Posterior cingulate gyrus (tissue), 11 donors: ENCODE data around the gene KCNB1.
"Not testable (repeated sequence)": the region's sequence is repeated elsewhere in the genome, so short reads cannot be mapped to it uniquely, and the experiment has no call there.

Experiments used
- DNase-seq, 10 donors: peaks; one replicate each; pipeline versions ENCODE4 v3.0.0 to v3.0.0-alpha.2; 2020 to 2021; ENCODE audit warnings: mixed read lengths in 3 of 10
- intact Hi-C: fragments of 100-400 bp; cut with DNase I; formaldehyde crosslinking; loops from one replicate; pipeline ENCODE4 v1.15.1; 2023

Gene KCNB1

DNA sequence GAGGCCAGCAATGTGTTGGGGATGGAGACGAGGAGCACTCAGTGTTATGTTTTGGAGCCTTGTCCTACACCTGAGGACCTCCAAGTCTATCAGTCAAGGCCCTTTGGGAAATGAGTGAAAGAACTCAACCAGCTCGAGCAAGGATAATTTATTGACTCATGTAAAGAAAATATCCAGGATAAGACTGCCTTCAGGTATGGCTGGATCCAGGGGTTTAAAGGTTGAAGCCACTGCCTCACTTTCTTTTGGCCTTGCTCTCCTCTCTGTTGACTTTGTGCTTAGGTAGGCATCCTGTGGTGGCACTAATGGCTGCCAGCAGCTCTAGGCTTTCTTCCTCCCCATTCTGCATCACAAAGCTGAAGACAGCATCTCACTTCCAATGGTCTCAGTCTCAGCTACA lies 138.3 kb downstream of the KCNB1 start:
- DNase-seq = no peak
- intact Hi-C loops = loop anchor here (10.0 kb wide), 1 partner anchor 81 kb away; no protein-coding TSS in a partner anchor

DNA sequence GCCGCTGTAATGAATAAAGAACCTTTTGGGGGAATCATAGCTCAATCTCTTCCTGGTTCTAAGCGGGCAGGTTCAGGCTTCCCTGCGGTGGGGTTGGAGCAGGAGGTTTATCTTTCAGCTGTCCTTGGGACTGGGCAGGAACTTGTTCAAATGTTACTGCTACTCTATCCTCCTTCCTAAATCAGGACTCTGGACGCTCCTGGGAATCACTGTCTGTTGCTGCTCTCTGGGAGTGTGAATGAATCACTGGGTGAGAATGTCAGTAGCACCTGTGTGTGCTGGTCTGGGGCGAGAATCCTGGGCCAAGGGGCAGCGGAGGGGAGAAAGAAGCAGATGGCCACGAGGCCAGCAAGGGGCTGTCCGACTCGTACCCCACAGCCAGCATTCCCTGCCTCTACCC lies 139.2 kb downstream of the KCNB1 start:
- intact Hi-C loops = loop anchor here (10.0 kb wide), 1 partner anchor 82 kb away; no protein-coding TSS in a partner anchor
- DNase-seq = no peak

DNA sequence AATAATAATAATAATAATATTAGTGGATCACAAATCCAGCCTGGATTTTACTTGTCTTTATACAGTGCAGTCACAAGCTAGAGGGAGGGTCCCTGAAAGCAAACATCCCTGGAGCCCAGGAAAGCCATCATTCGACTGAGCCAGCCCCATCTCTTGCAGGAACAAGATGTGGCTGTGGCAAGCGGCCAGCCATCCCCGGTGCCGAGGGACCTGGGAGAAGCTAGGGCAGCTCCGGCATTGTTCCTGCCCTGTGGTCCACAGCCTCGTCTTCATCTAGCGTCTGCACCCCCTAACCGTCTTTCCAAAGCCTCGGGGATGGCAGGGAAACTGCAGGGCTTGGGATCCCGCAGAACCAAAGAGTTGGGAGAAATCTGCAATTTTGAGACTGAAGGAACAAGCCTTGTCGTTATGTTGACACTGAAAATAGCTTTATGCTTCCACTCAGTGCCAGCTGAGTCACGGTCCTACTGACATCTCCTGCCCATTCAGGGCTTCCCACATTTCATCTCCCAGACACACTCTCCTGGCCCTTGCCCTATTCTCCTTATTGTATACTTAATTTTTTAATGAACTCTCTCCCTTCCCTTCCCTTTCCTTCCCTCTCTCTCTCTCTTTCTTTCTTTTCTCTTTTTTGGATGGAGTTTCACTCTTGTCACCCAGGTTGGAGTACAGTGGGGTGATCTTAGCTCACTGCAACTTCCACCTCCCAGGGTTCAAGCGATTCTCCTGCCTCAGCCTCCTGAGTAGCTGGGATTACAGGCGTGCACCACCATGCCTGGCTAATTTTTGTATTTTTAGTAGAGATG lies 142.1 kb downstream of the KCNB1 start:
- intact Hi-C loops = loop anchor here (10.0 kb wide), 1 partner anchor 84 kb away; no protein-coding TSS in a partner anchor
- peak in 7 of 10 donors; percentile 57 to 94 (median 67) for DNase-seq

DNA sequence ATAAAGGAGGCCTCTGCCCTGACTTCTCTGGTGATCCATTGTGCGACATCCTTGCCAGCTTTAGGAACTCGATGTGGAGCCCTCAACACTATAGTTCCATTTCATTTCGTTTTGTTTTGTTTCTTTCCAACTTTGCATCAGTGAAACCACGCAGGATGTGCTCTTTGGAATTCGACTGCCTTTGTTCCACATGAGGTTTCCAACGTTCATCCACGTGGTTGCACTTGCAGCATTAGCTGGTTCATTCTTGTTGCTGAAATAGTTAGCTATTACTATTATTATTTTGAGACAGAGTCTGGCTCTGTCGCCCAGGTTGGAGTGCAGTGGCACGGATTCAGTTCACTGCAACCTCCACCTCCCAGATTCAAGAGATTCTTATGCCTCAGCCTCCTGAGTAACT lies 143.3 kb downstream of the KCNB1 start:
- DNase-seq = peak in 1 of 10 donors; percentile 0
- intact Hi-C loops = no loop called here

DNA sequence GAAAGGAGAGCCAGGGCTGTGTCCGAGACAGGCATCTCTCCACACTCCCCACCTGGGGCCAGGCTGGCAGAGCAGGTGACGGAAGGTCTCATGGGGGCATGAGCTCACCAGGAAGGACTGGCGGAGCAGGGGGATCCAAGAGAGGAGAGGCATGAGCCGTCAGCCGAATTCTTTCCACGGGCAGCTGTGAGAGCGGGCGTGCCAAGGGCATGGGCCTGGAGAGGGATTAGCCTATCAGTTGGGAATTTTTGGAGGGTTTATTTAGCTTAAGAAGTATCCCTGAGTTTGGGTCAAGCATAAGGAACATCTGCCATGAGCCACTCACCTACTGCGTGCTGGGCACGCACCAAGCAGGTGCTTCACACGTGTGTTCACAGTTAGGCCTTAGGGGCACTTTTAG lies 144.4 kb downstream of the KCNB1 start:
- intact Hi-C loops = no loop called here
- no peak for DNase-seq

DNA sequence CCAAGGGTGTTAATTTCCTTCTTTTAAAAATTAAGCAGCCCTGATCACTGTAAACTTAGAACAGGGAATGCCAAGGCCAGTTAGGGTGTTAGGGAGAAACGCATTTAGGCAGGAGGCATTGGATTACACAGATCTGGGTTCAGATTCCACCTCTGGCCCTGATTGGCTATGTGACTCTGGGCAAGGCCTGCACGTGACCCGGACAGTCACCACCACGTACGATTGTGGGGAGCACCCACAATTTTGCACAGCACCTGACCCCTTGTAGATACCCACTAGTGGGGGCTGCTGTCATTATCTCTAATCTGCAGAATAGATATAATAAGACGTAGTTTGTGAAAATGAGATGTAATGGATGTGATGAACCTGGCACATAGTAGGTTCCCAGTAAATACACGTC lies 145.1 kb downstream of the KCNB1 start:
- DNase-seq = no peak
- intact Hi-C loops = no loop called here

DNA sequence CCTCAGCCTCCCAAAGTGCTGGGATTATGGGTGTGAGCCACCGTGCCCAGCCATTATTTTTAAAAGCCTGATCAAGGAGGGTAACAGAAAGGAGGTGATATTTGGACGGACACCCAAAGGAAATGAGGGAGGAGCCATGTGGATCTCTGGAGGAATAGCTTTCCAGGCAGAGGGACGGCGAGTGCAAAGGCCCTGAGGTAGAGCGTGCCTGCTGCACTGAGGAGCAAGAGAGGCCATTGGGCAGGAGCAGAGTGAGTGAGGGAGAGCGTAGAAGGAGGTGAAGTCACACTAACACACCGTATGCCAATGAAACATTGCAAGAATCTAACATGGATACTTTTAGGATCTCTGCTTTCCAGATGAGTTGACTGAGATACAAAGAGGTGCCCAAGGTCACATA lies 145.7 kb downstream of the KCNB1 start:
- DNase-seq = no peak
- intact Hi-C loops = no loop called here

DNA sequence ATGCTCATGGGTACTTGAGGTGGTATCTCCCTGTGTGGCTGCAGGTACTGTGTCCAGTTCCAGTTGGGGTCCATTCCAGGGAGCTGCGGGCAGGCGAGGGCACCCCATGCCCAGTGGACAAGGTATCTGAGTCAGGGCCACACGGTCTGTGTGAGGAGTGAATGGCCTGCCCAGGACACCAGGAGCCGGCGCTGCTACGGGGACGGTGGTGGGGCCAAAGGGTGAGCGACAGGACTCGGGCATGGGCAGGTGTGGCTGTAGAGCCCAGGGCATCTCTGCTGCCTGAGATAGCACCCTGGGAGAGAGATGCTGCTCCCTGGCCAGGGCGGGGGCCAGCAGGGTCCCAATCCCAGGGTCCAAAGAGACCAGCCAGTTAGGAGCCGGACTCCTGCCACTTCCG lies 147.0 kb downstream of the KCNB1 start:
- peak in 1 of 10 donors; percentile 31 for DNase-seq
- intact Hi-C loops = no loop called here

DNA sequence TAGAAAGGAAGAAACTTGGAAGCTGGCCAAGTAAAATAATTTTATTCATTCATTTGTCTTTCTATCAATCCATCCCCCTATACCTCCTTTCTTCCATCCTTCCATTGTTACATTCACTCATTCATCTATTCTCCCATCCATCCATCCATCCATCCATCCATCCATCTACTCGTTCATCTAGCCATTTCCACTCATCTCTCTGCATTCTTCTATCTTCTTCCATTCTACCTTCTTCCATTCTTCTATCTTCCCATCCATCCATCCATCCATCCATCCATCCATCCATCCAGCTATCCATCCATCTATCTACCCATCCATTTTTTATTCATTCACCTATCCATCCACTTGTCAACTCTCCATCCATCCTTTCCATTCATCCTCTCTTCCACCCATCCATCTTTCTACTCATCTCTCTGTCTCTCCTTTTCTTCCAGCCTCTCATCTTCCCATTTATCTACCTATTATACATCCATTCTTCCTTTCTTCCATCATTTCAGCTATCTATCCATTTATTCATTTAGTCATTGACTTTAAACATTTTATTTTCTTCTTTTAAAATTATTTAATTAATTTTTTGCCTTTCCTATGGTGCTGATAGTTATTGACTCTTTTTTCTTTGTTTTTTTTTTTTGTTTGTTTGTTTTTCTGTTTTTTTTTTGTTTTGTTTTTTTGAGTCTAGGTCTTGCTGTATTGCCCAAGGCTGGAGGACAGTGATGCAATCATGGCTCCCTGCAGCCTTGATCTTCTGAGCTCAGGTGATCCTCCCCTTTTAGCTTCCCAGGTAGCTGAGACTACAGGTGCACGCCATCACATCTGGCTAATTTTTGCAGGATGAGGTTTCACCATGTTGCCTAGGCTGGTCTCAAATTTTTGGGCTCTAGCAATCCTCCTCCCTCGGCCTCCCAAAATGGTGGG lies 151.5 kb downstream of the KCNB1 start:
- no peak for DNase-seq
- intact Hi-C loops = loop anchor here (5.0 kb wide), 1 partner anchor 276 kb away; no protein-coding TSS in a partner anchor

DNA sequence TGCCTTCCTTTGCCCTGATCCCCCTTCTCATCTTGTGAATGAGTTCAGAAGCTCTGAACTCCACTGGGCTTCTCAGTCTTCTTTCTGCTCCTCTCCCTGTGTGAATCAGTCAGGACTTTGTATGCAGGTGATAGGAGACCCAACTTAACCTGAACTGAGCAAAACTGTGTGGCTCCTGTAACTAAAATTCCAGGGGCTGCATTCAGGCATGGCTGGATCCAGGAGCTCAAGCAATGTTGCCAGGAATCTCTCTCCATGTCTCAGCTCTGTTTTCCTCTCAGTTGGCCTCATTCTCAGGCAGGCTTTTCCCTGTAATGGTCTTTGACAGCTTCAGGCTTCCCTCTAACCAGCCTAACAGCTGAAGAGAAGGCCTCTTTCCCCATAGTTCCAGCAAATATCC lies 153.7 kb downstream of the KCNB1 start:
- intact Hi-C loops = no loop called here
- no peak for DNase-seq

DNA sequence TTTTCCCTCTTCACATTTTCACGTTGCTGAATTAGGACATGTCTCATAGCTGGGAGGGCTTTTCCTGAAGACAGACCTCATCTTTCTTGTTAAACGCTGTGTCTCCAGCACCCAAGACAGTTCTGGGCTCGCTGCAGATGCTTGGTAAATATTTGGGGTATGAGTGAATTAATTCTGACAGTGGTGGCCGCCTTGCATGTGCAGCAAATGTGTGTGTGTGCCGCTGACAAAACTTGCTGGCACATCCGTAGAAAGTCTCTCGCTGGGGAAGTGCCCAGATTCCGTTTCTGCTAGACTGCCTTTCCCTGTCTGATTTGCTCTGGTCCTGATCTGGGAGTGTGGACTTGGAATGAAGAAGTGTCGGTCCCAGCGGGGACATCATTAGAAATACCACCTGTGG lies 156.4 kb downstream of the KCNB1 start:
- intact Hi-C loops = no loop called here
- DNase-seq = peak in 1 of 10 donors; percentile 17

DNA sequence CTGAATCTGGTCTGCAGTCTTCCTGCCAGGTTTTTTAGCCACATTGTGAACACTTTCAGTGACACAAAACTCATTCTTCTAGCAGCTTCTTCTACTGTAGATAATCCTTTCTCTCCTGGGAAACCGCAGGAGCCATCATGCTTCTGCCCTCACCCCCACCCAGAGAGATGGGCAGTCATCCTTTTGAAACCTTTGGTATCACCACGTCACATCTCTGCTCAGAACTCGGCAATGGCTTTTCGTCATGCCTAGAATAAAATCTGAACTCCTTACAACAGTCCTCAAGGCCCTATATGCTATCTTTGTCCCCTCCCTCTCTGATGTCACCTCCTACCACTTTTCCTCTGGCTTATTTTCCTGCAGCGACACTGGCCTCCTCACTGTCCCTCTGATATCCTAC lies 158.2 kb downstream of the KCNB1 start:
- no peak for DNase-seq
- intact Hi-C loops = loop anchor here (5.0 kb wide), 1 partner anchor 77 kb away; no protein-coding TSS in a partner anchor

DNA sequence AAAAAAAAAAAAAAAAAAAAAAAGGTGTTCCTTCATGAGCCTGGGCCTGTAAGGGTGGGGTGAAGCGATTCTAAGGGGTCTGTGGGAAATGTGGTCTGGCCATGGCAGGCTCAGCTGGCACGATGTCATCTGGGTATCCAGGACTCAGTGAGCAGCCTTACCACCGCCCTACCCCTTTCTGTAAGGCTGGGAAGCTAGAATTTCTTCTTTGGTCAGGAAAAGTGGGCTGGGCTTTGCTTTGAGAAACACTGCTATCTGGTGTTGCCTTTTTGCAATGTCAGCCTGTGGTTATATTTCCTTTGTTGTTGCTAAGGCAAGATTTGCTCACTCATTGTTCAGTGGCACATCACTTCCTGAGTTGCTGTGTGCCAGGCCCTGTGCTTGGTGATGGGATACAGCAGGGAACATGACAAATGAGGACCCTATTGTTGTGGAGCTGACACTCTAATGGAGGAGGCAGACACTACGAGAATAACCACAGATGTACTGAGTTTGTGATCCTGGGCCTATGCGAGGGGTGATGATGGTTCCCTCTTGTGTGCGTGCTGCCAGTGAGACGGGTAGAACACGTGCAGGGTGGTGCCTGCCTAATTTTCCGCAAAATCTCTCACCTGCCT lies 158.7 kb downstream of the KCNB1 start:
- intact Hi-C loops = loop anchor here (5.0 kb wide), 1 partner anchor 76 kb away; no protein-coding TSS in a partner anchor
- no peak for DNase-seq

DNA sequence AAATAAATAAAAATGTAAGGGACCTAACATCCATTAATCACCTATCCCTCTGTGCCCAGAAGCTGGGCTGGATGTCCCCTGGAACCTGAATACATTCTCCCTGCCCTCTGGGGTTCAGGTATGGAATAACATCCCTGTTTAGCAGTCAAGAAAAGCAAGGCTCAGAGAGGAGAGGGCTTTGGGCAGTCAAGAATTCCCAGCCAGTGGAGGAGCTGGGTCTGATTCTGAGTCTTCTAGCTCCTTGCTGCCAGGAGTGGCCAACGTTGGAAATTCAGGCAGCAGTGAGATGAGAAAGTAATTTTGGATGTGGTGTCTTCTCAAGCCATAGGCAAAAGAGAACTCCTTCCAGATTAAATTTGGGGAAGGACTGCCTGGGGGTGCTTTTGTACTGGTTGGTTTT lies 162.0 kb downstream of the KCNB1 start:
- DNase-seq = peak in 3 of 10 donors; percentile 26 to 45 (median 38)
- intact Hi-C loops = loop anchor here (5.0 kb wide), 1 partner anchor 73 kb away; no protein-coding TSS in a partner anchor

DNA sequence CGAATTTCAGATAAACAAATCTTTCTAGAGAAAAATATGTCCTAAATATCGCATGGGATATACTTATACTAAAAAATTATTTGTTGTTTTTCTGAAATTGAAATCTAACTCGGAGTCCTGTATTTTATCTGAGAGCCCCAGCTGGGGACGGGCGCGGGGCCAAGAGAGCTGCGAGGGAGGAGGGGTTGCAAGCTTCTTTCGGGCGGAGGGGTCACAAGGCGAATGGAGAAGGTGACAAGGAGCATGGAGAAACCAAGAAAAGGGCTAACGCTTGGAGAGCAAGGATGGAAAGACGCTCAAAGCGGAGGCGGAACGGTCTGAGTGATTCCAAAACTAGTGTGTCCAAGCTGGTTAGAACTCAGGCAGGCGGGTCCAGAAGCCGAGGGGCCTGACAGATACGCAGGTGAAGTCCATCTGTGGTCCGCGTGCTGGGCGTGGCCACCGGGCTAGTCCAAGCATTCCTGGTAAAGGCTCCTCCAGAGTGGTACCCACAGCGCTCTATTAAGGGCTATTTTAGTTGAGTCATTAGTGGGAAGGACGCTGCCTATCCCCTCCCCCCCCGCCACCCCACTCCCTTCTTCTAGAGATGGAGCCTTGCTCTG lies 163.2 kb downstream of the KCNB1 start:
- intact Hi-C loops = no loop called here
- DNase-seq = no peak

DNA sequence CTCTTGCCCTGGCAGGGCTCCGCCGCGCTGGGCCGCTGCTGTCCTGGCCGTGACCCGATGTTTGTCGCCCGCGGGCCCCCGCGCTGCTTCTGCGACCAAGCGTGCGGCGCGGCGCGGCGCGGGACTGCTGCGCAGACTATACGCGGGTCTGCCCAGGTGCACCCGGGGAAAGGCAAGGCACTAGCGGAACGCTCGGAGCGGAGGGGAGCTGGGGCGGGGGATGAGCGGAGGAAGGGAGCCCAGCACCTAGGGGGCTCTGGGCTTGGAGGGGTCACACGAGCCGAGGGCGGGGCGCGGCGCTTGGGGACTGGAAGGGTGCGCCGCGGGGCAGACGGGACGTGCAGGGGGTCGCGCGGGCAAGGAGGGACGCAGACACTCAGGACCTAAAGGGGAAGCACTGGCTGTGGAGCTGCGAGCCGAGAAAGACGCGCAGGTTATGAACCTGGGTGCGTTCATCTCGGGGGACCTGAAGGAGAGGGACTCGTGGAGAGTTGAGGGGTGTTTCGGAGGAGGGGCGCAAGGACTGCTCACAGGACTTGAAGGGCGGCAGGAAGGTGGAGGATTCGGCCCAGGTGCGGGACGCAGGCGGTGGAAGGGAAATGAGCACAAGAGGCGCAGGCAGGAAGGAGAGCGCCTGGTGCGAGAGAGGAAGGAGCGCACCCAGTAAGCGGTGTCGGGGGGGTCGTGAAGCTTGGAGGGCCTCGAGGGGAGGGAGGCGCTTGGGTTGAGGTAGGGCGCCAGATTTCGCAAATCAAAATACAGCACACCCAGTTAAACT lies 163.8 kb downstream of the KCNB1 start:
- intact Hi-C loops = no loop called here
- peak in 3 of 10 donors; percentile 82 to 88 (median 85) for DNase-seq

DNA sequence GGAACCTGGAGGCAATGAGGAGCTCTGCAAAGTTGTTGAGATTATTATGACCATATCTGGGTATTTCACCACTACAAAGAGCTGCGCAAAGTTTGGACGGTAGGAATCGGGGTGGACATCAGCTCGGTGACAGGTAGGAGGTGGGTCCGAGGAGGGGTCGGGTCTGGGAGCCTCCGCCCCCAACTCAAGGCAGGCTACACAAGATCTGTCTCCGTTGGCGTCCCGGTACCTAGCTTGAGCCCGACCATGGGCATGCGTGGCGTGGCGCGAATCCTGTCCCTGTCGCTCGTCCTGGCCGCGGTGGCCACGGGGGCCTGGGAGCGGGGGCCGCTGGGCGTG lies 164.4 kb downstream of the KCNB1 start:
- intact Hi-C loops = no loop called here
- DNase-seq = no peak

DNA sequence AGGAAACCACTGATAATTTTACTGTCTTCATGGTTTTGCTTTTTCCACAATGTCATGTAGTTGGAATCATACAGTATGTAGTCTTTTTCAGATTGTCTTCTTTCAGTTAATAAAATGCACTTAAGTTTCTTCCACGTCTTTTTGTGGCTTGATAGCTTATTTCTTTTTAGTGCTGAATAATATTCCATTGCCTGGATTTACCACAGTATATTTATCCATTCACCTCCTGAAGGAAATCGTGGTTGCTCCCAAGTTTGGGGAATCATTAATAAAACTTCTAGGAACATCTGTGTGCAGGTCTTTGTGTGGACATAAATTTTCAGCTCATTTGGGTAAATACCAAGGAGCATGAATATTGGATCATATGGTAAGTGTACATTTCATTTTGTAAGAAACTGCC lies 165.8 kb downstream of the KCNB1 start:
- intact Hi-C loops = no loop called here
- no peak for DNase-seq

DNA sequence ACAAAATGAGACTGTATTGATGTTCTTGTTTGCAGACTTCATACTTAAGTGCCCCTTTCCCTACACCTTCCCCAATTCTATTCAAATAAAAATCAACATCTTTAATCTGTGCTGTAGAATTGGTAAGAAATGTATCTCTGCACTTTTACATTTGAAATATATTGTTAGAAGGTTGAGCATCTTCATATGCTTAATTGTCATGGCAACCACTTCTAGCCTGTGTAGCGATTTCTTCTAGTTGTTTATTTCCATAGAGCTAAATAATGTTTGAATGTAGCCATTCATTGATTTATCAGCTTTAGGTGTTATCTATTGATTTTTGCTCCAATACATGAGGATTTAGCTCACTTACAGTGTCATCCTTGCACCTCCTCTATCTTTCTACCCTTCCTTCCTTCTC lies 166.9 kb downstream of the KCNB1 start:
- intact Hi-C loops = no loop called here
- DNase-seq = no peak

DNA sequence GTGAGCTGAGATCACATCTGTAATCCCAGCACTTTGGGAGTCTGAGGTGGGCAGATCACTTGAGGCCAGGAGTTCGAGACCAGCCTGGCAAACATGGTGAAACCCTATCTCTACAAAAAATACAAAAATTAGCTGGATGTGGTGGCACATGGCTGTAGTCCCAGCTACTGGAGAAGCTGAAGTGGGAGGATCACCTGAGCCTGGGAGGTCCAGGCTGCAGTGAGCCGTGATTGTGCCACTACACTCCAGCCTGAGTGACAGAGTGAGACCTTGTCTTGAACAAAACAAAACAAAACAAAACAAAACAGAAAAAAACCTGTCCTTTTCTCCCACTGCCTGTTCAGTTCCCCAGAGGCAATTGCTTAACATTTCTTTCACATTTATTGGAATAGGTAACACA lies 168.4 kb downstream of the KCNB1 start:
- DNase-seq, intact Hi-C loops: not testable (repeated sequence)
